Keratinocyte (primary cell): ENCODE results near the gene GSTCD.

Source experiments
- CTCF ChIP-seq, 3 experiments: IDR thresholded peaks in 1 of 3; conservative IDR thresholded peaks in 1 of 3; optimal IDR thresholded peaks in 1 of 3; 2 replicates in 2 of 3; 3 replicates in 1 of 3; pipeline versions ENCODE3 to v1.5.1; 2011; ENCODE audit warnings: low read length in 3 of 3, mild to moderate bottlenecking in 3 of 3, moderate library complexity in 2 of 3, control low read depth in 1 of 3, inconsistent platforms in 1 of 3; ENCODE audit not compliant: insufficient read depth in 2 of 3; ENCODE audit errors: extremely low read depth in 1 of 3
- EZH2 ChIP-seq: IDR thresholded peaks from one replicate; pipeline ENCODE4 v1.6.1; 2012; ENCODE audit warnings: inconsistent platforms, mild to moderate bottlenecking, low read length, moderate library complexity

- peak in 2 of 3 experiments; percentile 29 to 36 for TF ChIP-seq CTCF (optimal IDR thresholded peaks at IDR 0.05 in 1 of 3, IDR thresholded peaks at IDR 0.05 in 1 of 3, conservative IDR thresholded peaks at IDR 0.05 in 1 of 3; ENCODE audit: extremely low read depth in 1 of 3, insufficient read depth in 2 of 3, low read length in 3 of 3)
- TF ChIP-seq EZH2: no peak
Observed at GRCh38 chr4:105666693-105667092, 41.9 kb upstream of the GSTCD start.
